ENCODE measurements around the gene RND3.
A peak's percentile ranks its signal among the peaks of the same experiment; 100 is the strongest.

RND3 gene

GRCh38 chr2:150494234-150494945 is 6.9 kb upstream of the RND3 start:
- H3K4me3 ChIP-seq (ENCODE audit: low read depth, low read length): no peak overlapping the region

- no peak overlapping the region for H3K4me3 ChIP-seq (ENCODE audit: low read depth, low read length)
Measured at GRCh38 chr2:150491943-150492342, 4.5 kb upstream of the RND3 start.

GRCh38 chr2:150491430-150491829 is 4.0 kb upstream of the RND3 start:
- H3K4me3 ChIP-seq (ENCODE audit: low read depth, low read length): no peak overlapping the region

GRCh38 chr2:150490466-150490865 is 3.0 kb upstream of the RND3 start:
- H3K4me3 ChIP-seq (ENCODE audit: low read depth, low read length): no peak overlapping the region

- H3K4me3 ChIP-seq (ENCODE audit: low read depth, low read length): peak overlapping the region; percentile 98
Measured at GRCh38 chr2:150486539-150487484, 655 bp downstream of the RND3 start.

GRCh38 chr2:150485871-150486538 is 1.5 kb downstream of the RND3 start:
- H3K4me3 ChIP-seq (ENCODE audit: low read depth, low read length): peak overlapping the region; percentile 98

GRCh38 chr2:150485114-150485870 is 2.2 kb downstream of the RND3 start:
- peak overlapping the region; percentile 98 for H3K4me3 ChIP-seq (ENCODE audit: low read depth, low read length)

GRCh38 chr2:150484461-150485021 is 2.9 kb downstream of the RND3 start:
- H3K4me3 ChIP-seq (ENCODE audit: low read depth, low read length): peak overlapping the region; percentile 98

GRCh38 chr2:150484006-150484405 is 3.5 kb downstream of the RND3 start:
- no peak overlapping the region for H3K4me3 ChIP-seq (ENCODE audit: low read depth, low read length)

- H3K4me3 ChIP-seq (ENCODE audit: low read depth, low read length): no peak overlapping the region
Measured at GRCh38 chr2:150483532-150483931, 3.9 kb downstream of the RND3 start.

GRCh38 chr2:150482667-150483400 is 4.6 kb downstream of the RND3 start:
- no peak overlapping the region for H3K4me3 ChIP-seq (ENCODE audit: low read depth, low read length)

- no peak overlapping the region for H3K4me3 ChIP-seq (ENCODE audit: low read depth, low read length)
Measured at GRCh38 chr2:150482111-150482510, 5.4 kb downstream of the RND3 start.

GRCh38 chr2:150480971-150481830 is 6.3 kb downstream of the RND3 start:
- no peak overlapping the region for H3K4me3 ChIP-seq (ENCODE audit: low read depth, low read length)

GRCh38 chr2:150480241-150480640 is 7.2 kb downstream of the RND3 start:
- no peak overlapping the region for H3K4me3 ChIP-seq (ENCODE audit: low read depth, low read length)

- no peak overlapping the region for H3K4me3 ChIP-seq (ENCODE audit: low read depth, low read length)
Measured at GRCh38 chr2:150479075-150479915, 8.2 kb downstream of the RND3 start.

- H3K4me3 ChIP-seq (ENCODE audit: low read depth, low read length): no peak overlapping the region
Measured at GRCh38 chr2:150478200-150478974, 9.1 kb downstream of the RND3 start.

- H3K4me3 ChIP-seq (ENCODE audit: low read depth, low read length): no peak overlapping the region
Measured at GRCh38 chr2:150477347-150477746, 10.1 kb downstream of the RND3 start.
